Prostate gland (tissue), 2 donors: ENCODE measurements around the gene VSIG10L2. TPM values are rescaled to one million over a fixed set of nuclear protein-coding genes. Genes with fewer than 3 reads are reported as not detected.

Experiments used
- DNase-seq: peaks from one replicate; pipeline ENCODE4 v3.0.0-alpha.2; 2019; ENCODE audit warnings: low spot score
- H3K27ac ChIP-seq, 2 donors: fragments of 200-600 bp; sonication (generic); 2 replicates each; pipeline ENCODE4 v1.5.1; 2017 to 2019
- H3K27me3 ChIP-seq: fragments of 200-600 bp; sonication (generic); replicated peaks from 2 replicates; pipeline ENCODE4 v1.5.1; 2019; ENCODE audit not compliant: insufficient read depth
- H3K36me3 ChIP-seq, 2 donors: fragments of 200-600 bp; sonication (generic); 1 replicate in 1 of 2; 2 replicates in 1 of 2; pipeline versions ENCODE4 v1.5.1 to v1.8.1; 2017 to 2019
- H3K4me1 ChIP-seq: fragments of 200-600 bp; sonication (generic); replicated peaks from 2 replicates; pipeline ENCODE4 v1.5.1; 2019
- H3K4me3 ChIP-seq, 2 donors: fragments of 200-600 bp; sonication (generic); 2 replicates each; pipeline ENCODE4 v1.5.1; 2017 to 2019
- H3K9me3 ChIP-seq: fragments of 200-600 bp; sonication (generic); 2 replicates; pipeline ENCODE4 v1.5.1; 2017
- POLR2A ChIP-seq: fragments of 450-650 bp; IDR thresholded peaks from one replicate; pipeline ENCODE4 v1.6.1; 2016; ENCODE audit warnings: antibody characterized with exemption, mild to moderate bottlenecking
- POLR2AphosphoS5 ChIP-seq: sonication (generic); formaldehyde crosslinking; IDR thresholded peaks from one replicate; pipeline ENCODE4 v1.6.1; 2017; ENCODE audit warnings: antibody characterized with exemption
- WGBS: methylation state at CpG from one replicate; pipeline ENCODE4 v1.1.5; 2018; 5-methylcytosine and 5-hydroxymethylcytosine counted together
- intact Hi-C: fragments of 100-400 bp; cut with DNase I; formaldehyde crosslinking; loops from one replicate; pipeline ENCODE4 v1.14.2; 2022
- total RNA-seq, 2 donors: library from RNA; depleted of rRNA; stranded (reverse); fragments of >200 nt; gene quantifications; one replicate each; pipeline ENCODE4 v1.1.0, GENCODE V29; 2016
- TF ChIP-seq, protein P1 (sequence below), 4 experiments: fragments of 200-600 bp in 2 of 4; fragments of 450-650 bp in 2 of 4; sonication (generic) in 2 of 4; IDR thresholded peaks; 1 replicate in 3 of 4; 2 replicates in 1 of 4; pipeline ENCODE4 v1.5.1; 2016 to 2019; ENCODE audit warnings: antibody characterized with exemption in 4 of 4, mild to moderate bottlenecking in 2 of 4, moderate library complexity in 2 of 4

VSIG10L2 gene
- total RNA-seq, 2 donors from 2014 or later, result 0.14 to 1.3 TPM

GRCh38 chr11:125923633-125924032 is 22.2 kb upstream of the VSIG10L2 start:
- intact Hi-C loops, result loop anchor here (1.0 to 10.0 kb wide), 2 partner anchors 141 to 271 kb away; partner anchors contain the start of gene CDON
- H3K36me3 ChIP-seq, result no peaks in the 10 kb centered on the region
- H3K27me3 ChIP-seq, result no peaks in the 10 kb centered on the region
- 86% methylated on average over 8 of the region's 8 CpGs for WGBS
- no peaks in the 10 kb centered on the region for H3K4me1 ChIP-seq
- H3K27ac ChIP-seq, result no peak overlapping the region
- DNase-seq, result no peak
- TF ChIP-seq, protein P1, sequence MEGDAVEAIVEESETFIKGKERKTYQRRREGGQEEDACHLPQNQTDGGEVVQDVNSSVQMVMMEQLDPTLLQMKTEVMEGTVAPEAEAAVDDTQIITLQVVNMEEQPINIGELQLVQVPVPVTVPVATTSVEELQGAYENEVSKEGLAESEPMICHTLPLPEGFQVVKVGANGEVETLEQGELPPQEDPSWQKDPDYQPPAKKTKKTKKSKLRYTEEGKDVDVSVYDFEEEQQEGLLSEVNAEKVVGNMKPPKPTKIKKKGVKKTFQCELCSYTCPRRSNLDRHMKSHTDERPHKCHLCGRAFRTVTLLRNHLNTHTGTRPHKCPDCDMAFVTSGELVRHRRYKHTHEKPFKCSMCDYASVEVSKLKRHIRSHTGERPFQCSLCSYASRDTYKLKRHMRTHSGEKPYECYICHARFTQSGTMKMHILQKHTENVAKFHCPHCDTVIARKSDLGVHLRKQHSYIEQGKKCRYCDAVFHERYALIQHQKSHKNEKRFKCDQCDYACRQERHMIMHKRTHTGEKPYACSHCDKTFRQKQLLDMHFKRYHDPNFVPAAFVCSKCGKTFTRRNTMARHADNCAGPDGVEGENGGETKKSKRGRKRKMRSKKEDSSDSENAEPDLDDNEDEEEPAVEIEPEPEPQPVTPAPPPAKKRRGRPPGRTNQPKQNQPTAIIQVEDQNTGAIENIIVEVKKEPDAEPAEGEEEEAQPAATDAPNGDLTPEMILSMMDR (IDR thresholded peaks at IDR 0.05), result no peak
- TF ChIP-seq POLR2AphosphoS5 (no peak), POLR2A (no peak)
- no peaks in the 10 kb centered on the region for H3K9me3 ChIP-seq
- no peak overlapping the region for H3K4me3 ChIP-seq

DNA sequence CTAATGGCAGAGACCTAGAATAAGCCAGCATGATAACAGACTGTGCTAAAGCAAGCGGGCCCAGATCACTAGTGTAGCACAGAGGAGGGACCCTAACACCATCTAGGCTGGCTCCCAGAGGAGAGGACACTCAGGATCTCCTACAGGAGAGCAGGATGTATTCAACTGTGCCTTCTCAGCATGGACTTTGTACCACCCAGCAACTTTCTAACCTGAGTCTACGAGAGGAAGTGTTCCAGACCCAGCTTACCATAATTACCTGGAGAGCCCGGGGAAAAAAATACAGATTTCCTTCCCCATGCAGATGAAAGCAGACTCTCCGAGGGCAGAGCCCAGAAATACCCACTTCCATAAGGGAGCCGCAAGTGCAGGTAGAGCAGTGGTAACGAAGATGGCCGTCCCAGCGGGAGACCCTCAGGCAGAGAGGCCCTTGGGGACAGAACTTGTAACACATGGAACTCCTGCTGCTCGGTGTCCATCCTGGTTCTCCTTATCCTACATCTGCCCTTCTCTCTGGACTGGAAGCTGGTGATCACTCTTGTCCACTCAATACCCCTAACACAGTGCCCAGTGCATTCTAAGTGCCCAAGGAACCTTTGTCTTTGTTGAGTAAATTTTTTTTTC is 21.3 kb upstream of the VSIG10L2 start:
- DNase-seq, result no peak
- intact Hi-C loops, result loop anchor here (10.0 kb wide), 1 partner anchor 140 kb away; the partner anchor contains the start of gene CDON
- no peak overlapping the region for H3K4me3 ChIP-seq
- H3K27ac ChIP-seq, result no peak overlapping the region
- H3K4me1 ChIP-seq, result no peaks in the 10 kb centered on the region
- no peaks in the 10 kb centered on the region for H3K36me3 ChIP-seq
- H3K27me3 ChIP-seq, result no peaks in the 10 kb centered on the region
- H3K9me3 ChIP-seq, result no peaks in the 10 kb centered on the region
- WGBS, result 96% methylated on average over 9 of the region's 9 CpGs
- no peak for TF ChIP-seq POLR2AphosphoS5
- no peak for TF ChIP-seq POLR2A

GRCh38 chr11:125925247-125925740 is 20.6 kb upstream of the VSIG10L2 start:
- DNase-seq, result no peak

DNA sequence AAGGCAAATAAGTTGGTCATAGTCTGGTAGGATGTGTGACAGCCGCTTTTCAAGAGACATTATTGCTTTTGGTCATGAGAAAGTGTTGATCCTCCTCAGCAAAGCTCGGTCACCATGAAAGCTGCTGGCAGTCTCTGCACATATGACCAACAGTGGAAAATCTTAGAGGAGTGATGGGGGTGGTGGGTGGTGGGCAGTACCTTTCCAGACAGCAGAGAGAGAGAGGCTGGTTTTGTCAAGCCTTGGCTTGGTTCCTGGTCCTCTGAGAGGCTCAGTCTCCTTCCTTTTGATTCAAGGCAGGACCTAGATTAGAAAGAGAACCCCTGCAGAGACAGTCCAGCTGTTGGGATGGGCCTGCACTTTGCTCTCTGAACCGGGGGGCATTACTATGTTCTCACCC is 20.0 kb upstream of the VSIG10L2 start:
- Histone ChIP-seq H3K4me3 (no peak overlapping the region), H3K27ac (no peak overlapping the region), H3K27me3 (no peaks in the 10 kb centered on the region), H3K9me3 (no peaks in the 10 kb centered on the region), H3K4me1 (no peaks in the 10 kb centered on the region), H3K36me3 (no peaks in the 10 kb centered on the region)
- intact Hi-C loops, result loop anchor here (10.0 kb wide), 1 partner anchor 139 kb away; the partner anchor contains the start of gene CDON
- no peak for DNase-seq
- 80% methylated on average over 3 of the region's 3 CpGs for WGBS
- TF ChIP-seq, protein P1 (IDR thresholded peaks at IDR 0.05), result no peak
- TF ChIP-seq POLR2AphosphoS5, result no peak
- no peak for TF ChIP-seq POLR2A

More at GRCh38 chr11:125925247-125925740, 20.6 kb upstream of the VSIG10L2 start:
- intact Hi-C loops, result loop anchor here (10.0 kb wide), 1 partner anchor 140 kb away; the partner anchor contains the start of gene CDON
- 55% methylated on average over 6 of the region's 6 CpGs for WGBS
- no peaks in the 10 kb centered on the region for H3K27me3 ChIP-seq
- H3K27ac ChIP-seq, result no peak overlapping the region
- no peak for TF ChIP-seq POLR2A
- no peak for TF ChIP-seq POLR2AphosphoS5
- TF ChIP-seq, protein P1 (IDR thresholded peaks at IDR 0.05), result peak in 1 of 4 experiments; percentile 9
- no peak overlapping the region for H3K4me3 ChIP-seq
- H3K9me3 ChIP-seq, result no peaks in the 10 kb centered on the region
- no peaks in the 10 kb centered on the region for H3K36me3 ChIP-seq
- H3K4me1 ChIP-seq, result no peaks in the 10 kb centered on the region

DNA sequence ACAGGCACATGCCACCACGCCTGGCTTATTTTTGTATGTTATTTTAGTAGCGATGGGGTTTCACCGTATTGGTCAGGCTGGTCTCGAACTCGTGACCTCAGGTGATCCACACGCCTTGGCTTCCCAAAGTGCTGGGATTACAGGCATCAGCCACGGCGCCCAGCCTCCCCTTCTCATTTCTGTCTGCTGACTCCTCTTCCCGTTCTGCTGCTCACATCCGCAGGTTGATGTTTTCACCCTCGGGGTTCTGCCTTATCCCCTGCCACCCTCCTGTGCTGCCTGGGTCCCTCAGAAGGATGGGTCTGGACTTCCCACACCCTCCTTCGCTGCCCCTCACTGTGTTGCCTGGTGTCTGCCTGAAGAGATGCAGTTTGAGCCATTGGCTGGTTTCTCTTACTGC is 19.2 kb upstream of the VSIG10L2 start:
- H3K27me3 ChIP-seq, result no peaks in the 10 kb centered on the region
- DNase-seq, result no peak
- H3K9me3 ChIP-seq, result no peaks in the 10 kb centered on the region
- intact Hi-C loops, result loop anchor here (10.0 kb wide), 1 partner anchor 138 kb away; the partner anchor contains the start of gene CDON
- H3K4me3 ChIP-seq, result no peak overlapping the region
- H3K27ac ChIP-seq, result no peak overlapping the region
- no peak for TF ChIP-seq POLR2A
- TF ChIP-seq POLR2AphosphoS5, result no peak
- TF ChIP-seq, protein P1 (IDR thresholded peaks at IDR 0.05), result no peak
- WGBS, result 92% methylated on average over 12 of the region's 12 CpGs
- H3K4me1 ChIP-seq, result no peaks in the 10 kb centered on the region
- H3K36me3 ChIP-seq, result no peaks in the 10 kb centered on the region
